HTR-8/SVneo (cell line): ENCODE results near the gene CEMIP2.
"Not testable (repeated sequence)": the region's sequence is repeated elsewhere in the genome, so short reads cannot be mapped to it uniquely, and the experiment has no call there.

Source experiments
- DNase-seq: peaks from one replicate; pipeline ENCODE4 v3.0.0; 2011; ENCODE audit warnings: low spot score, mixed read lengths; ENCODE audit not compliant: insufficient read length
- FAIRE-seq: peaks from 2 replicates; lab custom pipeline; 2011; peaks lifted over from hg19 to GRCh38; lab: Jason Lieb, UNC

Gene CEMIP2

GRCh38 chr9:71719088-71719487 lies 49.2 kb downstream of the CEMIP2 start:
- FAIRE-seq (no peak), DNase-seq (no peak)

DNA sequence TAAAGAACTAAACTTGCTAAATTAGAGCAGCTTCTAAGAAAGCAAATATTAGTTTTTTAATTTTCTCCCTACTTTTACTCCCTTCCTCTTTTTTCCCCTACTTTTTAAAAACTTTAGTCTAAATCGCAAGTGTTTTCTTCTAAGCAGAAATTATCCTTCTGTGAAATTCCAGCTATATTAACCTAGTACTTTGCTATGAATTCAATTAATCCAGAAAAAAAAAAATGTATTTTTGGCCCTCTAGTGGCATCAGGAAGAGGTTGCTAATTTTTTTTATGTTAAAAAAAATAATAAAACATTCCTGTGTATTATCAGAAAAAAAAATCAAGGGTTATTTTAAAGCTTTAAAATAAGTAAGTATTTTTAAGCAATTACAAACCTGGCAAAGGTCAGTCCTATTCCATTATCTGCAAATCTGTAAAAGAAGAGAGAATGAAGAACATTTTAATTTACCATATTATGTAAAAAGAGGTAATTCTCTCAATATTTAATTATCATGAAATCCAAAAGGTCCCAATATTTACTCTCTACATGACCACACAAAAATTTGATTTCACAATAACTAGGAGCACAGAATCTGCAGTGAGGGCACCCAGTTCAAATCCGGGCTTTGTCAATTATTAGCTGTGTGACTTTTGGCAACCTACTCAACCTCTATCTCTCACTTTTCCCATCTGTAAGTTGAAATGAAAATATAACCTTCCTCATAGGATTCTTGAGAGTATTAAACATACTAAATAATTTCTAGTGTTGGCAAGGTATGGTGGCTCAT lies 52.0 kb downstream of the CEMIP2 start:
- no peak for FAIRE-seq
- DNase-seq = no peak

GRCh38 chr9:71710856-71711255 lies 57.5 kb downstream of the CEMIP2 start:
- FAIRE-seq (no peak), DNase-seq (no peak)

DNA sequence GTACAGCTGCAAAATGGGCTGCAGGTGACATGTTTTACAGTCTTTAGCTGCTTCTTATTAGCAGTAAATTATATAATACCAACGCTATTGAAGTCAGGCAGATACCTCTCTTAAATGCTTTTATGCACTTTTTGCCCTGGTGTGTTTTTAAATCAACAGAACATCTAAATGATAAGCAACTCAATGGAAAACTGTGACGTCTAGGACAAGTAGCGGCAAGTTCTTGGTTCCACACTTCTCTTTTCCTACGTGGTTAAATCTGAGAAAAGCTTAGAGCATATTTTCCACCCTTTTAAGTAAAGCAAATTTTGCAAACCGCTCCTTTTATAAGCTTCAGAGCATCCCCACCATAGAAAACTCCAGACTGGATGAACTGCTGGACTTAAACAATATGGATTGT lies 58.1 kb downstream of the CEMIP2 start:
- FAIRE-seq (no peak), DNase-seq (no peak)

- DNase-seq (no peak), FAIRE-seq (no peak)
Measured at GRCh38 chr9:71709384-71709783, 58.9 kb downstream of the CEMIP2 start.

DNA sequence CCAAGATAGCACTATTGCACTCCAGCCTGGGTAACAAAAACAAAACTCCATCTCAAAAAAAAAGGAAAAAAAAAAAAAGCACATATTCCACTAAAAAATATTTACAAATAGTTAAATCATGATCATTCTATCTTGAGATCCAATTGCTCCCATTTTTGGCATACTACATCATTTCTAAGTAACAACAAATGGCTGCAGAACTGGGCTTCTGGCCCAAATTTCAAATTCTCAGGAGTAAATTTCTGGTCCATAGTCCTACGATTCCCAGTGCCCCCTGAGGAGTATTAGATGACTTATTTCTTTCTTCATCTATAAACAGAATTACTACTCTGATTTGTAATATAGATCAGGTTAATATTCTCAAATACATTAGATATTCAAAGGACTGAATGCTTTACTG lies 62.1 kb downstream of the CEMIP2 start:
- no peak for FAIRE-seq

DNA sequence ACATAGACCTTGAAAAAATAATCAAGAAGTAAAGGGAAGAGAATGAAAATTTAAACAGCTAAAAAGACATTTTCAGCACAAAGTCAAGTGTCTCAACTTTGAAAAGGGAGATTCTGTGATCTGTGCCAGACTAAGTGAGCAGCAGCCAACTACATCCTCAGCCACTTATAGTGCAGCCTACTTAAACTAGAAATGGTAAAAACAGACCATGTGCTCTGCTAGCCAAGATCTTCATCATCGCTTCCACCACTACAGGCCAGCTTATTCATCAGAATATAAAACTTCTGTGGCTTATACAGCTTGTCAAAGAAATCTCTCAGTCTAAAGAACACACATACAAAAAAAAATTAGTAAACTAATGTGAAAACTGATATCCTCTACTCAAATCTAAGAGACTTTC lies 63.5 kb downstream of the CEMIP2 start:
- no peak for FAIRE-seq
- DNase-seq = no peak

More for the DNA sequence above, 62.1 kb downstream of the CEMIP2 start:
- no peak for DNase-seq

- FAIRE-seq (no peak), DNase-seq (no peak)
Measured at GRCh38 chr9:71703172-71703872, 65.0 kb downstream of the CEMIP2 start.

GRCh38 chr9:71697882-71698281 lies 70.4 kb downstream of the CEMIP2 start:
- no peak for FAIRE-seq
- DNase-seq = no peak

DNA sequence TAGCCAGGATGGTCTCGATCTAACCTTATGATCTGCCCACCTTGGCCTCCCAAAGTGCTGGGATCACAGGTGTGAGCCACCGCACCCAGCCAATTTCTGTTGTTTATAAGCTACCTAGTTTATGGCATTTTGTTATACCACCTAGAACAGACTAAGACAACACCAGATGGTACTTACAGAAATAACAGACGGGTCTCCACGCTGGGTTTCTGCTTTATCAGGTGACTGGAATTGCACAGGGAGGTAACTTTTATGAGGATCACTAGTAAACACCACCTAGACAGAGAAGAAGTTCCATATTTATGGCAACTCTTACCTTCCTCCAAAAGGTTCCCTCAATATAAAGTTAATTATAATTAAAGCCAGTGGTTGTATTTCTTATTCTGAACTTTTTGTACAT lies 74.0 kb downstream of the CEMIP2 start:
- DNase-seq (no peak), FAIRE-seq (no peak)

DNA sequence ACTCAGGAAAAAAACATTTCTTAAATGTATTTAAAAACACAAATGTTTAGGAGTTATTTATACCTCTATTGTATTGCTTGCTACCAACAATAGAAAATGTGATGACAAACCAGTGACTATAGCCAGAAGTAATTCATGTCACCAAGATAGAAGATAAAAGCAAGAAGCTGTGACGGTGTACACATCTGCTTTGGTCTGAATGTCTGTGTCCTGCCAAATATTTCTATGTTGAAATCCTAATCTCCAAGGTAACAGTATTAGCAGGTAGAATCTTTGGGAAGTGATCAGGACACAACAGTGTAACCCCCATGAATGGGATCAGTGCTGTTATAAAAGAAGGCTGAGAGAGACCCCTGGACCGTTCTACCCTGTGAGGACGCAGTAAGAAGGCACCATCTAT lies 74.7 kb downstream of the CEMIP2 start:
- no peak for DNase-seq
- no peak for FAIRE-seq

GRCh38 chr9:71692337-71692736 lies 76.0 kb downstream of the CEMIP2 start:
- no peak for DNase-seq
- no peak for FAIRE-seq

DNA sequence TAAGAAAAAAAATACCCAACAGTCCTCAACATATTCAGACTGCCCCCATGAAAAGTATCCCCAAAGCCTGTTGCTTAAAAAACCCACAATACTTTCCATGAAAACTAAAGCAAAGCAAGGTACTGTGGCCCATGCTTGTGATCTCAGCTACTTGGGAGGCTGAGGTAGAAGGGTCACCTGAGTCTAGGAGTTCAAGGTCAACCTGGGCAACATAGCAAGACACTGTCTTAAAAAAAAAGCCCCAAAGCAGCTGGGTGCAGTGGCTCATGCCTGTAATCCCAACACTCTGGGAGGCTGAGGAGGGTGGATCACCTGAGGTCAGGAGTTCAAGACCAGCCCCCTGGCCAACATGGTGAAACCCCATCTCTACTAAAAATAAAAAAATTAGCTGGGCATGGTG lies 76.7 kb downstream of the CEMIP2 start:
- DNase-seq, FAIRE-seq: not testable (repeated sequence)

GRCh38 chr9:71690689-71691435 lies 77.5 kb downstream of the CEMIP2 start:
- FAIRE-seq (no peak), DNase-seq (no peak)

DNA sequence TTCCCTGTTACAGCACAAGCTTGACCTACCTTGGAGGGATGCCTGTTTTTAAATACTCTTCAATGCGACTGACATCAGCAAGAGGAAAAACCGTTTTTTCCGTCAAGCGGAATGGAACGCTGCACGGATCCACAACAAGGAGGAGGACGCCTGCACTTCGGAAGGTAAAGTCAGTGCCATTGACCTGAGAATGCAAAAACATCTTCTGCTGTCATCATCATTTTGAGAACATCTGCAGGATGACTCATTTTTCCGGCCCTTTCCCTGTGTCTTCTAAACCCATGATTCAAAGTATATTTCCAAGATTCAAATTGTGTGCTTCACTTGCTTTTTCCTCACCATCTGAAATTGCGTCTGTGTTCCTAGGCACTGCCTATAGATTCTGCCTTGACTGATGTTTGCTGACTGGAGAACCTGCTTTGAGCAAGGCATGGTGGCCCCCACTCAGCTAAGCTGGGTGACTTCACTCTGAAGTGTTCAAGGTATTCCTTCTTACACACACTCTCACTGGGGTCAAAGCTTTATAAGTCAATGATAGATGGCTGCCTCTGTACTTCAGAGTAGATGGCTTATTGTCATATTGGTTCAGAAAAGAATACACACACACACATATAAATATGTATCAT lies 78.1 kb downstream of the CEMIP2 start:
- no peak for DNase-seq
- no peak for FAIRE-seq

DNA sequence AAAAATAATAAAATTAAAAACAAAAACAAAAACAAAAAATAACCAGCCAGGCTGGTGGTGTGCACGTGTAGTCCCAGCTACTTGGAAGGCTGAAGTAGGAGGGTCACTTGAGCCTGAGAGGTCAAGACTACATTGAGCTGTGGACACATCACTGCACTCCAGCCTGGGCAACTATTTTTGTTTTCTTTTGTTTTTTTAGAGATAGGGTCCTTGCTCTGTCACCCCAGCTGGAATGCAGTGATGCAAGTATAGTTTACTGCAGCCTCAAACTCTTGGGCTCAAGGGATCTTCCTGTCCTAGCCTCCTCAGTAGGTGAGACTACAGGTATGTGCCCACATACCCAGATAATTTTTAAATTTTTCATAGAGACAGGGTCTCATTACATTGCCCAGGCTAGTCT lies 80.6 kb downstream of the CEMIP2 start:
- FAIRE-seq (no peak), DNase-seq (no peak)

DNA sequence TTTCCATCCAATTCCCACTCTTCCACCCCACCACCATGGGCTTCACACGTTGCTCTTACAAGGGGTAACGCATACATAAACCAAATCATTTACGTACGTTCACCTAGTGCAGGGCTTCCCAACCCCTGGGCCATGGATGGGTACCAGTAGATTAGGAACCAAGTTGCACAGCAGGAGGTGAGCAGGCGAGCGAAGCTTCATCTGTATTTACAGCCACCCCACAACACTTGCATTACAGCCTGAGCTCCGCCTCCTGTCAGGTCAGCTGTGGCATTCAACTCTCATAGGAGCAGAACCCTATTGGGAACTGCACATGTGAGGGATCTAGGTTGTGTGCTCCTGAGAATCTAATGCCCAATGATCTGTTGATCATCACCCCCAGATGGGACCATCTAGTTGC lies 82.3 kb downstream of the CEMIP2 start:
- DNase-seq (no peak), FAIRE-seq (no peak)

DNA sequence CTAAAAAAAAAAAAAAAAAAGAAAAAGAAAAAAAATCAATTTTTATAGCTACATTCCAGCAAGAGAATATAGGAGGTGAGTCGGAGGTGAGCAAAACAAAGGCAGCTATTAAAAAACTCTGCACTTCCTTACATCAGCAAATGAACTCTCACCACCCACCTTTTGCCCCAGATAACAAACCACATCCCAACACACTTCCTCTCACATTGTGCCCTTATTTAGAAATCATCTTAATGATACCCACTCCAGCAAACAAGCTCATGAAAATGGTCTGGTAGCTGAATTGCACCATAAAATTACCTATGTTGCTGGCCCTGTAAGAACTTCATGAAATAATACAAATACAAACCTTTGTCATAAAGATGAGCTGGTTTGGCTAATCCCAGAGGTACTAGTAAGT lies 82.9 kb downstream of the CEMIP2 start:
- DNase-seq = no peak
- FAIRE-seq = no peak

GRCh38 chr9:71684566-71684965 lies 83.7 kb downstream of the CEMIP2 start:
- no peak for DNase-seq
- FAIRE-seq = no peak

- DNase-seq (no peak), FAIRE-seq (no peak)
Measured at GRCh38 chr9:71683598-71684235, 84.6 kb downstream of the CEMIP2 start.
